Prostate gland (tissue), 2 donors: ENCODE data around the gene INTS3.

Experiments
- CTCF ChIP-seq, 4 experiments: fragments of 200-600 bp in 2 of 4; fragments of 450-650 bp in 2 of 4; sonication (generic) in 2 of 4; IDR thresholded peaks; 1 replicate in 3 of 4; 2 replicates in 1 of 4; pipeline ENCODE4 v1.5.1; 2016 to 2019; ENCODE audit warnings: antibody characterized with exemption in 4 of 4, mild to moderate bottlenecking in 2 of 4, moderate library complexity in 2 of 4
- POLR2A ChIP-seq: fragments of 450-650 bp; IDR thresholded peaks from one replicate; pipeline ENCODE4 v1.6.1; 2016; ENCODE audit warnings: antibody characterized with exemption, mild to moderate bottlenecking
- POLR2AphosphoS5 ChIP-seq: sonication (generic); formaldehyde crosslinking; IDR thresholded peaks from one replicate; pipeline ENCODE4 v1.6.1; 2017; ENCODE audit warnings: antibody characterized with exemption

DNA sequence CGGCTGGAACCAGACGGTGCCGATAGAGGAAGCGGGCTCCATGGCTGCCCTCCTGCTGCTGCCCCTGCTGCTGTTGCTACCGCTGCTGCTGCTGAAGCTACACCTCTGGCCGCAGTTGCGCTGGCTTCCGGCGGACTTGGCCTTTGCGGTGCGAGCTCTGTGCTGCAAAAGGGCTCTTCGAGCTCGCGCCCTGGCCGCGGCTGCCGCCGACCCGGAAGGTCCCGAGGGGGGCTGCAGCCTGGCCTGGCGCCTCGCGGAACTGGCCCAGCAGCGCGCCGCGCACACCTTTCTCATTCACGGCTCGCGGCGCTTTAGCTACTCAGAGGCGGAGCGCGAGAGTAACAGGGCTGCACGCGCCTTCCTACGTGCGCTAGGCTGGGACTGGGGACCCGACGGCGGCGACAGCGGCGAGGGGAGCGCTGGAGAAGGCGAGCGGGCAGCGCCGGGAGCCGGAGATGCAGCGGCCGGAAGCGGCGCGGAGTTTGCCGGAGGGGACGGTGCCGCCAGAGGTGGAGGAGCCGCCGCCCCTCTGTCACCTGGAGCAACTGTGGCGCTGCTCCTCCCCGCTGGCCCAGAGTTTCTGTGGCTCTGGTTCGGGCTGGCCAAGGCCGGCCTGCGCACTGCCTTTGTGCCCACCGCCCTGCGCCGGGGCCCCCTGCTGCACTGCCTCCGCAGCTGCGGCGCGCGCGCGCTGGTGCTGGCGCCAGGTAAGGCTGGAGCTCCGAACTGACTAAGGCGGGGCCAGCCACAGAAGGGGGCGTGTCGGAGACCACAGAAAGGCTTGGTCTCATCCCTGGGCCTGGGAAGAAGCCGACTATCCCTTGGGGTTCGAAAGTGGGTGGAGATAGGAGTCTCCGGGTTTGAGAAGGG is 47.8 kb downstream of the INTS3 start:
- TF ChIP-seq POLR2A (peak; percentile 73), CTCF (IDR thresholded peaks at IDR 0.05) (peak in 1 of 4 experiments; percentile 13), POLR2AphosphoS5 (peak; percentile 44)
